Measurements from ENCODE around the gene VWA3B.

Gene VWA3B

DNA sequence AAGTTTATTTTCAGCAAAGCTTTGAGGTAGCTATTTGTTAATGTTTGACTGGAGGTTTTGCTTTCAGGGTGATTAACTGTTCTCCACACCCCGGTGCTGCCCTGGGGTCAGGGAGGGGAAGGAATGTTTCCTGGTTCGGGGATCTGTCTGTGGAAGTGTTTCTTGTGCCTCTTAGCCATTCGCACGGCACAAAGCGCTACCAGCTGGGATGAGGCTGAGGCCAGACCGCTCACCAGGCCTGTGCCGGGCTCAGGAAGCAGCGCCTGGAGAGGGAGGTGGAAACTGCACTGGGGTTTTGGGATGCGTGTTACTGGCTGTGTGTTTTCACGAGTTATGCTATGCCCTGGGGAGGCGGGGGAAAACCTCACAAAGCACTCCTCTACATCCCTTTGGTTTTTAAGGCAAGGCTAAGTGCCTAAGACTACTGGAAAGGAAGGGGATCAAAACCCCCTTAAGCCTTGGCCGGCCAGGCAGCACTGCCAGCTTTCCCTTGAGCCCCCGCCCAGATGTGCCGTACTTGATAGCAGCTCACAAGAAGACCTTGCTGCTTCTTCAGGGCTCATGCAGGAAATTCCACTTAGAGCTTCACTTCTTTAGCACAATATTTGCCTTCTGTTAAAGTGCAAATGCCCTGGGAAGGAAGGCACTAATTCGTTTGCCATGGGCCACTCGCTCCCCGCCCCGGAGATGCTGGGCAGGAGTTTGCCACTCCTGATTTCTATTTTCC, 193.6 kb downstream of the VWA3B start:
- H3K36me3 ChIP-seq = no peaks in the 10 kb centered on the region
- peaks cover 0 to 1% (median 0%) of the 10 kb centered on the region in 11 experiments; a peak in 1 of 22 replicates for H3K9me3 ChIP-seq (replicated peaks in 1 of 11)
- peaks cover 0 to 4% (median 0%) of the 10 kb centered on the region in 10 experiments; a peak in 1 of 20 replicates for H3K4me1 ChIP-seq
- H4K20me1 ChIP-seq = no peaks in the 10 kb centered on the region
- TF ChIP-seq Cebpa-rat (IDR thresholded peaks at IDR 0.05) = no peak
- H3K4me3 ChIP-seq = no peak overlapping the region
- no peaks in the 10 kb centered on the region for H3K27me3 ChIP-seq
- no peak overlapping the region for H3K9ac ChIP-seq
- H3K27ac ChIP-seq = no peak overlapping the region
- no peak overlapping the region for H3K4me2 ChIP-seq

DNA sequence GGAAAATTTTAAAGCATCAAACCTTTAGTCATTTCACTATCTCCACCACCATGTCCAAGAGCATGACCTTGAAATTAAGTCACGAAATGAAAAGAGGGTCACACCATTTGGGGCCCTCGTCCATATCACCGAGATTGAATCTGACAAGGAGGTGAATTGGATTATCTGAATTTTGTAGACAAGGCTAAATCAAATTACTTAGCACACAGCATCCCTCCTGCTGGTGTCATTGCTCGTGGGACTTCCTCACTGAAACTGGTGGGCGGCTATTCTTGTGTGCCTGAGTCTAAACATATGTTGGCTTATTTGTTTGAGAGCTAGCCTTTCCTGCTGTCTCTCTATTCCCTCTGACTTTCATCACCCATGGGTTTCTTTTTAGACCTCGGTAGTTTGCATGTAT, 194.6 kb downstream of the VWA3B start:
- Histone ChIP-seq H3K27me3 (no peaks in the 10 kb centered on the region), H3K9ac (no peak overlapping the region), H3K4me2 (no peak overlapping the region), H4K20me1 (no peaks in the 10 kb centered on the region), H3K4me3 (no peak overlapping the region), H3K27ac (no peak overlapping the region), H3K36me3 (no peaks in the 10 kb centered on the region), H3K4me1 (peaks cover 0 to 4% (median 0%) of the 10 kb centered on the region in 10 experiments; a peak in 1 of 20 replicates), H3K9me3 (replicated peaks in 1 of 11) (peaks cover 0 to 4% (median 0%) of the 10 kb centered on the region in 11 experiments; a peak in 1 of 22 replicates)
- TF ChIP-seq Cebpa-rat (IDR thresholded peaks at IDR 0.05) = no peak

DNA sequence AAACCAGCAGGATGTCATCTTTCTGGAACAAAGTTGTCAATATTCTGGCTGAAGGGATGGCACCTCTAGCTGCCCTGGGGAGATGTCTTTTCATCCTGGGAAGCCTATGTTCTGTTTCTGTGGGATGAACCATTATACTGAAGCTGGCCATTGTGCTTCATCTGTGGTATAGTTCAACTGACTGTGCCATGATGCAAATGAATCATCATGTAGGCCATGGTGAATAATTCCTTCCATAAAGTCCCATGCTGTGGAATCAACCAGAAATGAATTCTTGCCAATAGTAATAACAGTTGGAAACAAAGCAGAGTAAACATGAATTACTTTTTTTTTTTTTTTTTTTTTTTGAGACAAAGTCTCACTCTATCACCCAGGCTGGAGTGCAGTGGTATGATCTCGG, 195.1 kb downstream of the VWA3B start:
- no peaks in the 10 kb centered on the region for H3K27me3 ChIP-seq
- H3K4me2 ChIP-seq = no peak overlapping the region

DNA sequence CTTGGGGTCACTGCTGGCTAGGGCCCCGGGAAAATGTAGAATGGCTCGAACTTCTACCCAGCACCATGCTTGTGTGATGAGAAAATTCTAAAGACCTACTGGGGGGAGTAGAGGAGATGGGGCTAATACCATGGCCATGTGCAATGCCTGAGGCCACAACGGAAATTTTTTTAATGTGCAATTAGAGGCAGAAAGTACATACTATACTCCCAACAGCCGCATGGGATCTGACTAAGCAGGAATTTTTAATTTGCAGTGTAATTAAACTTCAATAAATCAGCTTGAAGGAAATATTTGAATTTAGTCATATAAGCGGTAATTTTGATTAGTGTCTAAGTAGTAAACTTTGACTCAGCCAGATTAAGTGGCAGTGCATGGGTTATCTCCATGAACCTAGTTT, 206.1 kb downstream of the VWA3B start:
- Histone ChIP-seq H3K4me2 (no peak overlapping the region), H3K4me3 (no peak overlapping the region), H4K20me1 (no peaks in the 10 kb centered on the region), H3K9me3 (replicated peaks in 1 of 11) (peaks cover 12 to 30% (median 16%) of the 10 kb centered on the region in 11 experiments; a peak in 21 of 22 replicates), H3K36me3 (no peaks in the 10 kb centered on the region), H3K9ac (no peak overlapping the region), H3K27ac (no peak overlapping the region), H3K4me1 (peaks cover 0 to 8% (median 2%) of the 10 kb centered on the region in 10 experiments; a peak in 4 of 20 replicates), H3K27me3 (no peaks in the 10 kb centered on the region)
- no peak for TF ChIP-seq Cebpa-rat (IDR thresholded peaks at IDR 0.05)

More for the DNA sequence above, 195.1 kb downstream of the VWA3B start:
- Histone ChIP-seq H3K27ac (no peak overlapping the region), H3K4me1 (peaks cover 0 to 4% (median 0%) of the 10 kb centered on the region in 10 experiments; a peak in 1 of 20 replicates), H3K36me3 (no peaks in the 10 kb centered on the region), H3K9ac (no peak overlapping the region), H3K4me3 (no peak overlapping the region), H4K20me1 (no peaks in the 10 kb centered on the region), H3K9me3 (replicated peaks in 1 of 11) (peaks cover 0 to 5% (median 0%) of the 10 kb centered on the region in 11 experiments; a peak in 5 of 22 replicates)
- no peak for TF ChIP-seq Cebpa-rat (IDR thresholded peaks at IDR 0.05)

DNA sequence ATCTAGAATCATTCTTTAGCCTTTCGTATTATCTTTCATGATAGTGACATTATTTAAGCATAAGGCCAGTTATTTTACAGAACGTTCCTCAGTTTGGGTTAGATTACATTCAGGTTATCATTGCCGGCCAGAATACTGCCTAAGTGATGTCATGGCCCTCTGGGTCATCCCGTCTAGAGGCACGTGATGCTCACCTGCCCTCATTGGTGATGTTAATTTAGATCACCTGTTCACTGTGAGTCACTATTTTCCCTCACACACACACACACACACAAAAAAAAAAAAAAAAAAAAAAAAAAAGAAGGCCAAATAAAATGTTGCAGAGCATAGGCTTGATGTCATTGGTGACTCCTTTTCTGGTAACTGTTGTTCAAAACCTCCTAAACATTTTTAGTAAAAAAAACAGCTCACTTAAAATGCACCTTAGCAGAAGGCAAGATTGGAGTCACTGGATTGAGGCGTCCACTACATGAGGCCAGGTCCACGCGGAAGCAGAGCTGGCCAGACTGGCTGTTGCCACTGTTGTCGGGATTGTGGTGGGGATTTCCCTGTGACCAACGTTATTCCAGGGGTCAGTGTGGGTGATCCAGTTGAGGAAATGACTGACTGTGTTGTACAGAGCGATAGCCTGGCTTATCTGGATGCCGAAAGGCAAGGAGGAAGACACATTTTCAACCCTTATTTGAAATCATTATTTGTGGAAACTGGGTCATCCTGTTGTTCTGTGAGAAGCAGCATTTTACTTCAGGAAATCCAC, 207.1 kb downstream of the VWA3B start:
- Histone ChIP-seq H3K9ac (no peak overlapping the region), H3K4me2 (no peak overlapping the region), H4K20me1 (no peaks in the 10 kb centered on the region), H3K4me3 (no peak overlapping the region), H3K4me1 (peaks cover 0 to 8% (median 2%) of the 10 kb centered on the region in 10 experiments; a peak in 4 of 20 replicates), H3K36me3 (no peaks in the 10 kb centered on the region), H3K9me3 (replicated peaks in 1 of 11) (peaks cover 11 to 21% (median 15%) of the 10 kb centered on the region in 11 experiments; a peak in 21 of 22 replicates), H3K27ac (no peak overlapping the region), H3K27me3 (no peaks in the 10 kb centered on the region)
- TF ChIP-seq Cebpa-rat (IDR thresholded peaks at IDR 0.05) = no peak

DNA sequence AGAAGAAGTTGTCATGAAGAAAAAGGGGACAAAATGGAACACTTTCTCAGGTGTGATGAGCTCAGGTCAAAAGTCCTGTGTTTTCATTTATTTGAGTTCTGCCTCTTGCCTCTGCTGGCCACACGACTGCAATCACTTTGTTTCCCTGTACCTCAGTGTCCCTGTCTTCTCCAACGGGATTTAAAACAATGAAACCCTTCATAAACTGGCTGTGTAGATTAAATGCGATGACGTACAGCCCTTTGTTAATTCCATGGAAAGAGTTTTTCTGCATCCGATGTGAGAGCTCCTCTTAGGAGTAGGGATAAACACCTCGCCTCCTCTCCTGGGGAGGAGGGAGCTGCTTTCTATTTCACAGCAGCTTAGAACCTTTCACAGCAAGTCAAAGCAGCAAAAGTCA, 207.7 kb downstream of the VWA3B start:
- H3K4me2 ChIP-seq = no peak overlapping the region
- no peaks in the 10 kb centered on the region for H4K20me1 ChIP-seq
- no peak overlapping the region for H3K9ac ChIP-seq
- TF ChIP-seq Cebpa-rat (IDR thresholded peaks at IDR 0.05) = no peak
- H3K9me3 ChIP-seq (replicated peaks in 1 of 11) = peaks cover 5 to 15% (median 10%) of the 10 kb centered on the region in 11 experiments; a peak in 21 of 22 replicates
- H3K4me1 ChIP-seq = peaks cover 0 to 8% (median 2%) of the 10 kb centered on the region in 10 experiments; a peak in 4 of 20 replicates
- H3K27me3 ChIP-seq = no peaks in the 10 kb centered on the region
- H3K27ac ChIP-seq = no peak overlapping the region
- H3K36me3 ChIP-seq = no peaks in the 10 kb centered on the region
- no peak overlapping the region for H3K4me3 ChIP-seq

DNA sequence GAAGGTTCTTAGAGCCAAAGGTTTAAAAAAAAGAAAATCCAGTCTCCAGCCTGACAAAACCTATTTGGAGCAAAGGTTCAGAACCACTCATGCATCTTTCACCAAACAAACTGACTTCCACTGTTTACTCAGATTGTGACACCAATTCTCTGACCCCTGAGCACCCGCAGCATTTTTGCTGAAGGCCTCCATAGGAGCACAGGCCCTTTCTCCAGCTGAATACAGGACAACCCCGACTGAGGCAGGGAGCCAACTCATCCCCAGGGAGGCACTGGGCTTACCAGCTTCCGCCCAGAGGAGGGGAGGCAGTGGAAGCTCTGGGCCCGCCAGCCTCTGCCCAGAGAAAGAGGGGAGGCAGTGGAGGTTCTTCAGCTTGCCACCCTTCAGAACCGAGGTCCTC, 208.3 kb downstream of the VWA3B start:
- peaks cover 0 to 10% (median 4%) of the 10 kb centered on the region in 11 experiments; a peak in 18 of 22 replicates for H3K9me3 ChIP-seq (replicated peaks in 1 of 11)
- no peaks in the 10 kb centered on the region for H3K27me3 ChIP-seq
- H3K4me3 ChIP-seq = no peak overlapping the region
- H3K36me3 ChIP-seq = no peaks in the 10 kb centered on the region
- H3K4me1 ChIP-seq = peaks cover 0 to 8% (median 2%) of the 10 kb centered on the region in 10 experiments; a peak in 4 of 20 replicates
- no peak overlapping the region for H3K27ac ChIP-seq
- no peak for TF ChIP-seq Cebpa-rat (IDR thresholded peaks at IDR 0.05)
- peak overlapping the region in 3 of 11 experiments; percentile 13 to 15 (median 15); a peak in 3 of 22 replicates for H3K4me2 ChIP-seq
- no peak overlapping the region for H3K9ac ChIP-seq
- no peaks in the 10 kb centered on the region for H4K20me1 ChIP-seq

DNA sequence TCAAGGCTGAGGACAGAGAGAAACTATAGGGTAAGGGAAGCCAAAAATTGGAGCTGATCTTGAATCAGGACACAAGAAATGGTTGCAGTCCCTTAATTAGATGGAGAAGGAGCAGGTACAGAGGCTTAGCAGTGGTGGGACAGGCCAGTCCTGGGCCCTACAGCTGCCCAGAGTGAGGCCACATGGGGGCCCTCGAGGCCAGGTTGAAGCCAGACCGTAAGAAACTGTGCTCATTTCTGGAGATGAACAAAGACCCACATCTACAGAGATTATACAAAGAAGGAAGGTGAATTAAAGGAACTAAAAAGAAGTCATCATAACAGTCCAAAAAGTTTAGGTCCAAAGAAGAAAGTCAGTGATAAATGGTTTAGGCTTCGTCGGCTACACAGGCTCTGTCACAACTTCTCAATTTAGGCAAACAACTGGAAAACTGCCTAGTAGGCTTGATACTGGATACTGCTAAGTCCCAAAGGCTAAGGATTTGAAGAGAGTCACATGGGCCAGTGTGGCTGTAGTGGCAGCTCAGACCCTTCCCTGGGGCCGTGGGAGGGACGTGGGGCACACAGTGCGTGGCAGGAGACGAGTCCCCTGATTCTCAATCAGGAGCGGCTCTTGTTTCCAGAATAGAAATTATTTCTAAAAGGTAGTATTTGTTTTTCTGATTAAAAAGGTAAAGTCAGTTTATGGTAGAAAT, 208.9 kb downstream of the VWA3B start:
- Histone ChIP-seq H3K4me3 (no peak overlapping the region), H3K36me3 (no peaks in the 10 kb centered on the region), H3K27me3 (no peaks in the 10 kb centered on the region), H3K9me3 (replicated peaks in 1 of 11) (peaks cover 0 to 4% (median 0%) of the 10 kb centered on the region in 11 experiments; a peak in 2 of 22 replicates), H4K20me1 (no peaks in the 10 kb centered on the region), H3K27ac (no peak overlapping the region), H3K4me2 (peak overlapping the region in 3 of 11 experiments; percentile 13 to 15 (median 15); a peak in 3 of 22 replicates), H3K9ac (no peak overlapping the region), H3K4me1 (peaks cover 0 to 8% (median 2%) of the 10 kb centered on the region in 10 experiments; a peak in 4 of 20 replicates)
- no peak for TF ChIP-seq Cebpa-rat (IDR thresholded peaks at IDR 0.05)

DNA sequence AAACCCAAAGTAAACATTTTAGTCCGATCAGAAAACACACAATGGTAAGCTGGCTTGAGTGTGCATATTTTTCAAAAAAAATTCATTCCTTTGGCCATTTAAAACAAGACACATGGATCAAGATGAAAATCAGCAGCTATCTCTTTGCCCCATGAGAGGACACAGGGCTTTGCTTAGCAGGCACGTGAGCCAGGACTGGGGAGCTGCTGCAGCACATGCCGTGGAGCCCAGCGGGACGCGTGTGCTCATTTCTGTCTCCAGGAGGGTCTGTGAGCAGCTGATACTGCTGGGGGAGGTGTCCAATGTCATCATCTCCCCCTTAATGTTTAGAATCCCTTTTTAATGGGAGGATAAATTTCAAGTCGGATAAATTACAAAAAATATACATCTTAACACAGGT, 209.5 kb downstream of the VWA3B start:
- Histone ChIP-seq H3K27me3 (no peaks in the 10 kb centered on the region), H4K20me1 (no peaks in the 10 kb centered on the region), H3K27ac (no peak overlapping the region), H3K36me3 (no peaks in the 10 kb centered on the region), H3K4me3 (no peak overlapping the region), H3K4me2 (no peak overlapping the region), H3K9ac (no peak overlapping the region), H3K9me3 (replicated peaks in 1 of 11) (no peaks in the 10 kb centered on the region), H3K4me1 (peaks cover 0 to 8% (median 2%) of the 10 kb centered on the region in 10 experiments; a peak in 4 of 20 replicates)
- TF ChIP-seq Cebpa-rat (IDR thresholded peaks at IDR 0.05) = no peak
